Measurements from ENCODE around the gene BAG2.

- TF ChIP-seq CTCF (conservative IDR thresholded peaks at IDR 0.05; ENCODE audit: low read length) (no peak), EZH2phosphoT487 (IDR thresholded peaks at IDR 0.05; ENCODE audit: borderline replicate concordance) (no peak)
Observed at GRCh38 chr6:57130661-57131177, 41.4 kb upstream of the BAG2 start.
